HL-60/S4 treated with retinoic acid at 250 ng/mL for 4 days and 3 days (cell line): ENCODE results near the gene PPFIA3.

Experiments used
- in situ Hi-C: fragments of 300-500 bp; cut with MboI; formaldehyde crosslinking; loops from 2 replicates; pipeline ENCODE4 v1.7.0; 2022; ENCODE audit warnings: low sequenced_read_pairs

The PPFIA3 gene

GRCh38 chr19:49101160-49101559, 18.2 kb upstream of the PPFIA3 start:
- in situ Hi-C loops = no loop called here

- in situ Hi-C loops = no loop called here
Observed at GRCh38 chr19:49102303-49102702, 17.0 kb upstream of the PPFIA3 start.

GRCh38 chr19:49103331-49104085, 15.8 kb upstream of the PPFIA3 start:
- in situ Hi-C loops = no loop called here

- in situ Hi-C loops = no loop called here
Observed at GRCh38 chr19:49104229-49104864, 15.0 kb upstream of the PPFIA3 start.

GRCh38 chr19:49106648-49107135, 12.7 kb upstream of the PPFIA3 start:
- in situ Hi-C loops = no loop called here

- in situ Hi-C loops = no loop called here
Observed at GRCh38 chr19:49107625-49108459, 11.5 kb upstream of the PPFIA3 start.

- in situ Hi-C loops = no loop called here
Observed at GRCh38 chr19:49109051-49109450, 10.3 kb upstream of the PPFIA3 start.

- in situ Hi-C loops = no loop called here
Observed at GRCh38 chr19:49109569-49110233, 9.6 kb upstream of the PPFIA3 start.

GRCh38 chr19:49110567-49110966, 8.8 kb upstream of the PPFIA3 start:
- in situ Hi-C loops = no loop called here

- in situ Hi-C loops = no loop called here
Observed at GRCh38 chr19:49111218-49111998, 7.9 kb upstream of the PPFIA3 start.

- in situ Hi-C loops = no loop called here
Observed at GRCh38 chr19:49113762-49114629, 5.3 kb upstream of the PPFIA3 start, which contains the start of gene LIN7B. Gene LIN7B, plus strand, starts transcription at chr19:49114370. Its CDS starts 35 bp downstream, at chr19:49114405.

- in situ Hi-C loops = no loop called here
Observed at GRCh38 chr19:49114630-49115363, 4.5 kb upstream of the PPFIA3 start.

- in situ Hi-C loops = no loop called here
Observed at GRCh38 chr19:49116544-49116943, 2.8 kb upstream of the PPFIA3 start.

GRCh38 chr19:49117677-49118564, 1.4 kb upstream of the PPFIA3 start:
- in situ Hi-C loops = no loop called here

- in situ Hi-C loops = no loop called here
Observed at GRCh38 chr19:49118565-49119410, 556 bp upstream of the PPFIA3 start, which contains the start of gene C19orf73. Gene C19orf73, minus strand, starts transcription at chr19:49119143. Its CDS starts 121 bp downstream, at chr19:49119022.

- in situ Hi-C loops = no loop called here
Observed at GRCh38 chr19:49120325-49120683, 960 bp downstream of the PPFIA3 start.
